CD4-positive, CD25-positive, alpha-beta regulatory T cell (primary cell): ENCODE data around the gene DHX16. TPM values are rescaled to one million over a fixed set of nuclear protein-coding genes. Genes with fewer than 3 reads are reported as not detected.
A peak's percentile ranks its signal among the peaks of the same experiment; 100 is the strongest.

ENCODE experiments used
- ATAC-seq, 2 donors: fragments of 150-1000 bp; cut with Tn5 transposase; one replicate each; pipeline ENCODE4 v1.10.0; 2021; ENCODE audit warnings: low read depth in 2 of 2, moderate number of reproducible peaks in 2 of 2, moderate library complexity in 1 of 2
- DNase-seq, 3 donors: peaks; one replicate each; pipeline versions ENCODE4 v3.0.0 to v3.0.0-alpha.2; 2012 to 2022; ENCODE audit warnings: mixed read lengths in 1 of 3
- H3K27ac ChIP-seq: one replicate; pipeline ENCODE4 v1.7.0; 2013; ENCODE audit warnings: mild to moderate bottlenecking, low read length; ENCODE audit not compliant: insufficient read depth, poor library complexity, severe bottlenecking
- H3K27me3 ChIP-seq: one replicate; pipeline ENCODE4 v1.7.0; 2013; ENCODE audit warnings: low read length; ENCODE audit not compliant: control insufficient read depth, insufficient read depth
- H3K36me3 ChIP-seq: one replicate; pipeline ENCODE4 v1.7.0; 2013; ENCODE audit warnings: mild to moderate bottlenecking, low read length, moderate library complexity; ENCODE audit not compliant: control insufficient read depth, insufficient read depth
- H3K4me1 ChIP-seq: 2 replicates; pipeline ENCODE4 v1.7.0; 2013; ENCODE audit warnings: mild to moderate bottlenecking, low read length; ENCODE audit not compliant: insufficient read depth, control insufficient read depth, poor library complexity, severe bottlenecking
- H3K4me3 ChIP-seq: one replicate; pipeline ENCODE4 v1.7.0; 2013; ENCODE audit warnings: low read depth, mild to moderate bottlenecking, low read length, moderate library complexity
- H3K9me3 ChIP-seq, 2 experiments: 1 replicate in 1 of 2; 2 replicates in 1 of 2; pipeline ENCODE4 v1.7.0; 2013; ENCODE audit warnings: low read length in 2 of 2, mild to moderate bottlenecking in 1 of 2, moderate library complexity in 1 of 2; ENCODE audit not compliant: control insufficient read depth in 2 of 2
- H3K27ac Mint-ChIP-seq, 3 donors: one replicate each; pipeline ENCODE4 v1.8.0; 2020 to 2022; ENCODE audit warnings: mild to moderate bottlenecking in 3 of 3, mixed read lengths in 3 of 3, moderate library complexity in 2 of 3
- H3K27me3 Mint-ChIP-seq: one replicate; pipeline ENCODE4 v1.8.0; 2022; ENCODE audit warnings: mild to moderate bottlenecking, mixed read lengths
- H3K36me3 Mint-ChIP-seq: one replicate; pipeline ENCODE4 v1.8.0; 2020; ENCODE audit warnings: mixed read lengths
- H3K4me1 Mint-ChIP-seq, 4 donors: one replicate each; pipeline ENCODE4 v1.8.0; 2020 to 2022; ENCODE audit warnings: mixed read lengths in 4 of 4, mild to moderate bottlenecking in 1 of 4
- H3K4me3 Mint-ChIP-seq, 4 donors: one replicate each; pipeline ENCODE4 v1.8.0; 2020 to 2022; ENCODE audit warnings: mild to moderate bottlenecking in 4 of 4, mixed read lengths in 4 of 4, moderate library complexity in 3 of 4
- H3K9me3 Mint-ChIP-seq, 7 donors: one replicate each; pipeline ENCODE4 v1.8.0; 2020 to 2022; ENCODE audit warnings: mixed read lengths in 7 of 7, mild to moderate bottlenecking in 3 of 7, moderate library complexity in 2 of 7
- polyA plus RNA-seq, 4 donors: library from polyadenylated mRNA; unstranded; fragments of 300-500 nt; fragmentation: Illumina TruSeq; gene quantifications; one replicate each; pipeline ENCODE4 v1.2.3, GENCODE V29; 2021
- total RNA-seq: library from RNA; stranded (reverse); gene quantifications from one replicate; pipeline ENCODE4 v1.2.3, GENCODE V29; 2022

DHX16 gene
- total and polyA plus RNA-seq, 5 donors from 2014 or later = 13.2 to 33.8 (median 18.7) TPM

DNA sequence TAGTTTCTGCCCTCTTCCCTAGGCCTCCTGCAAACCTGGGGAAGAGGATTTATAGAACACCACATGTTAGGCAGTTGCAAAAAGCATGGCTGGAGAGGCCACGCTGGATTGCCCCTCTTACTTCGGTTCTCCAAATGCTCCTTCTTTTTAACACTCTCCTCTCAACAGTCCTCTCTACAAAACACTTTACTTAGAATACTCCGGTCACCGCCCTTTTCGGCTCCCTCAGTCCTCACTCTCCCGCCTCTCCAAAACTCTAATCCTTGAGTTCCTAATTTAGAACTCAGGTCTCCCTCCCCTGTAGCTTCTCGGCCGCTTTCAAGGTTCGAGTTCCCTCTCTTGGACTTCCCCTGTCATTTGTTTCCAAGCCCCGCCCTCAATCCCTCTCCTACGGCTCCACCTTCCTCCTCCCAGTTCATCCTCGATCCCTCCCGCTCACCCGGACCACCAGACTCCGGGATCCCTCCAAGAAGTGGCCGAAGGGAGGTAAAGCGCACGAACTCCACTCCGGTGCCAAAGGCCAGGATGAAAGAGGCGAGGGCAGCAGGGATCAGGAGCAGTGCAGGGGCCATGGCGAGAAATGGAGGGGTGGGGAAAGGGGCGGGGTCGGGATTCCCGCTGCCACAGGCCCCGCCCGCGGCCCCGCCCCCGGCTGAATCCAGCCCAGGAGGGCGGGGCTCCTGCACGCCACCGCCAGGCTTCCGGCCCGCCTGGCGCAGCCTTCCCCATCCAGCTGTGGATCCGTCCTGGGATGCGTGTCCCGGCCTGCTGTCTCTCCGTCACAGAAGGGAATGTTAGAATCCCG, 17.8 kb upstream of the DHX16 start, which contains the start of gene NRM:
Gene NRM, minus strand, starts transcription at position 582 of the 805 bp plus-strand sequence. Its CDS starts 10 bp downstream, at position 572.
- ATAC-seq (peak; percentile 11 to 20), DNase-seq (peak; percentile 34 to 76 (median 69))
- Histone ChIP-seq H3K27ac (peak within 1 kb of the TSS; percentile 42), H3K36me3 (no peaks in the 10 kb centered on the region), H3K4me1 (peaks cover 45% of the 10 kb centered on the region), H3K9me3 (no peaks in the 10 kb centered on the region), H3K27me3 (no peaks in the 10 kb centered on the region), H3K4me3 (peak within 1 kb of the TSS; percentile 78)
- Mint-ChIP-seq H3K27me3 (no peaks in the 10 kb centered on the region), H3K4me3 (peak within 1 kb of the TSS; percentile 95 to 100 (median 96)), H3K27ac (peak within 1 kb of the TSS; percentile 94 to 98 (median 97)), H3K36me3 (peaks cover 4% of the 10 kb centered on the region), H3K4me1 (peaks cover 11 to 49% (median 36%) of the 10 kb centered on the region in 4 donors), H3K9me3 (no peaks in the 10 kb centered on the region)

DNA sequence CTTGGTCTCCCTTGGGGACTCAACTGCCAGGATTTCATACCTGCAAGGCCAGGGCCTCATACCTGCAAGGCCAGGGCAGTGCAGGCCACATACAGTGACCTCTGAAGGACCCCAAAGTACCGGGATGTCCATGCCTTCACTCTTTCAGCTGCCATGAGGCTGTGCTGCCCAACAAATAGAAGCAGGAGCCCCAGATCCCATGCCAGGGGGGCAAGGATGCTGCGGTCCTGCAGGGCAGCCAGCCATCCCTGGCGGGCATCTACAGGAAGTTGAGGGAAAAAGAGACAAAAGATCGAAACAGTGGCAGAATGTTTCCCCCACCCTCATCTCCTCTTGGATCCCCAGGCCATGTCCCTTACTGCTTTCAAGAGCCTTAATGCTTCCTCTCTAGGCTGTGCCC, 17.2 kb upstream of the DHX16 start:
- Histone ChIP-seq H3K4me3 (peak overlapping the region; percentile 78), H3K4me1 (peaks cover 51% of the 10 kb centered on the region), H3K36me3 (no peaks in the 10 kb centered on the region), H3K27ac (peak overlapping the region; percentile 42), H3K27me3 (no peaks in the 10 kb centered on the region), H3K9me3 (no peaks in the 10 kb centered on the region)
- no peak for DNase-seq
- H3K4me3 Mint-ChIP-seq = peak overlapping the region; percentile 95 to 100 (median 96)
- H3K27me3 Mint-ChIP-seq = no peaks in the 10 kb centered on the region
- peaks cover 11 to 49% (median 36%) of the 10 kb centered on the region in 4 donors for H3K4me1 Mint-ChIP-seq
- no peak for ATAC-seq
- H3K9me3 Mint-ChIP-seq = peaks cover 0 to 4% (median 0%) of the 10 kb centered on the region in 7 donors
- peak overlapping the region; percentile 80 to 98 (median 97) for H3K27ac Mint-ChIP-seq
- H3K36me3 Mint-ChIP-seq = peaks cover 10% of the 10 kb centered on the region

DNA sequence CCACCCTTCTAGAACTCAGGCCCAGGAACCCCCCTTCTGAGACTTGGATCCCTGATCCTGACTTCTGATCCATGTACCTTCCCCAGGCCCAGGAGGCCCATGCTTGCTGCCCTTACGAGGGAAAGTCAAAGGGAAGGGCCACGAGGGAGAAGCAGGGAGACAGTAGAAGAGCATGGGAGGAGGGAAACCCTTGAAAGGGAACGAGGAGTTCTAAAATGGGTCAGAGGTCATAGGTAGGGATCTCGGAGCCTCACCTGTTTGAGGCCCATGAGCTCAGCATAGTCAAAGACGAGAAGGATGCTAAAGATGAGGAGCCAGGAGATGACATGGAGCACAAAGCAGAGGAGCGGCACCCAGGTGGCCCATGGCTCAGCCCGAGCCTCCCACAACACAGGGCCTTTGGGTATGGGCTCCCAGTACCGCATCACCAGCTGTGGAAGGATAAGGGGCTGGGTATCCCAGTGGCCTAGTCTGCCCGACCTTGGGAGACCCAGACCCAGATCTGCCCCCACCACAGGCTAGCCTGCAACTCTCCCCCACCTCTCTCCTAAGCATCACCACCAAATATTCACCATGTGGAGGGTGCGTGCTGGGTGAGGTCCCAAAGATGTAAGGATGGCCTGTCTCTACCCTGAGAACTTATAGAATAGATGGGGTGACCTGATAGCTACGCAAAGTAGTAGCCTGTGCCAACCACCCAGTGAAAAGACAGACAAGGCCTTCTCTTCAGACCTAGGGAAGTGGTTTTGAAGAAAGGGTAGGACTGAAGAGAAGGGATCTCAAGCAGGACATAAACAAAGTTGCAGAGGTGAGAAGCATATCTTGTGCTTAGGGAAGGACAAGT, 16.4 kb upstream of the DHX16 start:
- no peaks in the 10 kb centered on the region for H3K27me3 ChIP-seq
- Mint-ChIP-seq H3K9me3 (peaks cover 0 to 5% (median 0%) of the 10 kb centered on the region in 7 donors), H3K4me1 (peaks cover 11 to 49% (median 36%) of the 10 kb centered on the region in 4 donors), H3K27ac (peak overlapping the region; percentile 92 to 98 (median 97)), H3K4me3 (peak overlapping the region; percentile 95 to 100 (median 96)), H3K36me3 (peaks cover 11% of the 10 kb centered on the region), H3K27me3 (no peaks in the 10 kb centered on the region)
- no peaks in the 10 kb centered on the region for H3K9me3 ChIP-seq
- peak overlapping the region; percentile 47 for H3K27ac ChIP-seq
- H3K4me3 ChIP-seq = peak overlapping the region; percentile 78
- peaks cover 52% of the 10 kb centered on the region for H3K4me1 ChIP-seq
- peak in 1 of 3 donors; percentile 36 for DNase-seq
- no peaks in the 10 kb centered on the region for H3K36me3 ChIP-seq
- ATAC-seq = no peak

DNA sequence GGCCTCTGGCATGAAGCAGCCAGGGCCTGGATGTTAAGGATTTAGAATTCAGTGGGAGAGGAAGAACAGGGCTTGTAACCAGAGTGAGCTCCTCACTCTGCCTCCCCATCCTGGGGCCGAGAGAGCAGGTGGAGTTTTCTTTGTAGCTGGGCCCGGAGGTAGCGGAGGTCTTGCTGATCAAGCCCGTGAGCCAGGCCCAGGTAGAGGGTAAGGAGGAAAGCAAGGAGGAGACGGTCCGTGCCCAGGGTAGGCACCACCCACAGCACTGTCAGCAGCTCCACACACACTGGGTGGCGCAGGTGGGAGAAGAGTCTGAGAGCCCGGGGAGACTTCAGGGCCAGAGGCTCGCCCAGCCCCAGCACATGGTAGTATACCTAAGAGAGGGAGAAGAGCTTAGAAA, 15.8 kb upstream of the DHX16 start:
- DNase-seq = no peak
- peak overlapping the region; percentile 47 for H3K4me3 ChIP-seq
- peak overlapping the region; percentile 92 to 98 (median 97) for H3K27ac Mint-ChIP-seq

DNA sequence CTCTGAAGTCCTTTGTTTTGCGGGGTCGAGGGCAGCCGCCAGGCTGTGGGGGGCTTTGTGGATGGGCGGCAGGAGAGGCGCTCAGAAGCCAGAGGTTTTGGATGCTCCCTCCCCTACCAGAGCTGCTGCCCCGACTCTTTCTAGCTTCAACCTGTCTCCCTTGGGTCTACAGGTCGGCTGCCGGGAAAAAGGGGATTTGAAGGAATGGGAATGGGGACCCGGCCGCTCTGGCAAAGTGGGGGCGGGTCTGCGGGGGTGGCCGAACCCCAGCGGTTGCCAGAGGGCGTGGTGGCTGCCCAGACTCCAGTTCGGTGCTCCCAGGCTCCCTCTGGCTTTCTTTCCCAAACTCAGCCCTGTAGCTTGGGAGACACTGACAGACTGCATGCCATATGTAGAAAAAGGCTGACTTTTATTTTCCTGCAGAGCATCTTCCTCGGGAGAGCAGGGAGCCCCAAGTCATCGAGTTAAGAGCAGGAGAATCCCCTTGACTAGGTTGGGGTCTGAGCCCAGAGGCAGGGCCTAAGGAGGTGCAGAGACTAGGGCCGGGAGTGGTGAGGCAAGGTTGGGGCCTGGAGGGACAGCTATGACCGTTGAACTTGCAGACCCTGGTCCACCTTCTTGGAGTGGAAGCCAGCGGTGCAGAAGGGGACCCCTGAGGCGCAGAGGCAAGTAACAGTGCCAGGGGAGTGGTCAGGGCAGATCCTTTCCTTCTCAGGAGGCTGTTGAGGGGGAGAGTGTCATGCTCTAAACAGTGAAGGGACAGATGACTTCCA, 15.0 kb upstream of the DHX16 start:
- peaks cover 19% of the 10 kb centered on the region for H3K36me3 Mint-ChIP-seq
- Histone ChIP-seq H3K4me3 (peak overlapping the region; percentile 47), H3K4me1 (peaks cover 59% of the 10 kb centered on the region), H3K9me3 (no peaks in the 10 kb centered on the region), H3K27me3 (no peaks in the 10 kb centered on the region), H3K36me3 (no peaks in the 10 kb centered on the region), H3K27ac (peak overlapping the region; percentile 96)
- peaks cover 0 to 6% (median 0%) of the 10 kb centered on the region in 7 donors for H3K9me3 Mint-ChIP-seq
- H3K27me3 Mint-ChIP-seq = peaks cover 1% of the 10 kb centered on the region
- DNase-seq (no peak), ATAC-seq (no peak)
- H3K27ac Mint-ChIP-seq = peak overlapping the region; percentile 92 to 98 (median 97)
- peaks cover 11 to 49% (median 36%) of the 10 kb centered on the region in 4 donors for H3K4me1 Mint-ChIP-seq
- peak overlapping the region; percentile 95 to 100 (median 96) for H3K4me3 Mint-ChIP-seq

More for the DNA sequence above, 15.8 kb upstream of the DHX16 start:
- H3K27ac ChIP-seq = peak overlapping the region; percentile 96
- peaks cover 0 to 6% (median 0%) of the 10 kb centered on the region in 7 donors for H3K9me3 Mint-ChIP-seq
- no peaks in the 10 kb centered on the region for H3K27me3 ChIP-seq
- H3K4me3 Mint-ChIP-seq = peak overlapping the region; percentile 95 to 100 (median 96)
- H3K36me3 Mint-ChIP-seq = peaks cover 15% of the 10 kb centered on the region
- H3K4me1 ChIP-seq = peaks cover 52% of the 10 kb centered on the region
- no peaks in the 10 kb centered on the region for H3K27me3 Mint-ChIP-seq
- ATAC-seq = no peak
- no peaks in the 10 kb centered on the region for H3K36me3 ChIP-seq
- H3K9me3 ChIP-seq = no peaks in the 10 kb centered on the region
- peaks cover 11 to 49% (median 36%) of the 10 kb centered on the region in 4 donors for H3K4me1 Mint-ChIP-seq

DNA sequence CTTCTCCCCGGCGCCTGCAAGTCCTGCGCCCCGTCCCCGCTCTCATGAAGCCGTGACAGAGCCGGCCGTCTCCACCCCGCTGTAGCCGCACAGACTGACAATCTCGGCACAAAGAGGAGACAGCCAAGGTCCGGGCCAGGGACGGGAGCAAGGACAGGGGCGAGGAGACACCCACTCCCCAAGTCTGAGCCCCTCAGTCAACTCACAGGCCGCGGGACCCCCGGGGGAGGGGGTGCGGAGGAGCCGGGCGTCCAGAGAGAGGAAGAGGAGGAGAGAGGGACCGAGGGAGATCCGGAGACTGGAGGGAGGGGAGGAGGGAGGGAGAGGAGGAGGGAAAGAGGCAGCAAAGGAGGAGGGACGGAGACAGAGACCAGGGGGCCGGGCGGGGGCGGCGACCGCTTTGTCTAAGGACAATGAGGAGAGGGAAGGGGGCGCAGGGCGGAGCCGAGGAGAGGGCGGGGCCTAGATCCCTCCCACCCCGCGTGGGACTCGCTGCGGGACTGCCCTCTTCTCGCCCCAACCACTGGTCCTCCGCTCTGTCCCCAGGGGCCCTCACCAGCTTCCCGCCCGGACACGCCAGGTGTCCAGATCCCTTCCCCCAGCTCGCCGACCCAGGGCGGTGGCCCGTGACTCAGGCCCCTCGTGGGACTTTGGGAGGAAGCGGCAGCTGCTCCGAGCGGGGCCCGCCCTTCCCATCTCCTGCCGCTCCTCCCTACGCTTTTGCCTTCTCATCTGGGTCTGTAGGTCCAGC, 14.3 kb upstream of the DHX16 start:
- Histone ChIP-seq H3K27ac (peak overlapping the region; percentile 96), H3K36me3 (no peaks in the 10 kb centered on the region), H3K27me3 (no peaks in the 10 kb centered on the region), H3K9me3 (no peaks in the 10 kb centered on the region), H3K4me3 (peak overlapping the region; percentile 26), H3K4me1 (peaks cover 67% of the 10 kb centered on the region)
- peaks cover 0 to 6% (median 0%) of the 10 kb centered on the region in 7 donors for H3K9me3 Mint-ChIP-seq
- peaks cover 11 to 47% (median 33%) of the 10 kb centered on the region in 4 donors for H3K4me1 Mint-ChIP-seq
- H3K27ac Mint-ChIP-seq = peak overlapping the region; percentile 92 to 98 (median 97)
- H3K36me3 Mint-ChIP-seq = peaks cover 25% of the 10 kb centered on the region
- peak; percentile 45 to 88 (median 82) for DNase-seq
- H3K27me3 Mint-ChIP-seq = peaks cover 5% of the 10 kb centered on the region
- H3K4me3 Mint-ChIP-seq = peak overlapping the region; percentile 95 to 100 (median 96)
- peak; percentile 8 to 12 for ATAC-seq
